ENCODE results near the gene GET4.
"Not testable (repeated sequence)": the region's sequence is repeated elsewhere in the genome, so short reads cannot be mapped to it uniquely, and the experiment has no call there.

GET4 gene

GRCh38 chr7:865921-866320, 10.4 kb upstream of the GET4 start:
- no peak overlapping the region for H3K4me3 ChIP-seq (ENCODE audit: low read length)
- no peak for DNase-seq (ENCODE audit: low read depth, low spot score)

DNA sequence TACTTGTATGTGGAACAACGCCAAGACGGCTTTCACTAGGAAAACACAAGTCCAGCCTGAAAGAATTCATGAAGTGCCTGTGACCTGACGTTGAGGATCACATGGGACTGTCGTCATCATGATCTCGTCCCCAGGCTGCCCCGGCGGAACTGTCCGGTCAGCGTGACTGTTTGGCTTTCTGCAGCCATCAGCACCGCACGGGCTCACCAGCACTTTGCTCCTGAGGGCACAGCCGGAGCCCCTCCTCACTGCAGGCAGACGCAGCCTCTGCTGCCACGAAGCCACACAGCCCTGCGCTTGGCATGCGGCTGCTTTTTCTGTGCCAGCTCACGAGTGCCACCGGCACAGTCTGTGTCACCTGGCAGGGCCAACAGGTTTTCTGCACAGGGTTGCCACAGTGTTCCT, 9.4 kb upstream of the GET4 start:
- H3K4me3 ChIP-seq (ENCODE audit: low read length), result no peak overlapping the region
- DNase-seq (ENCODE audit: low read depth, low spot score), result no peak

DNA sequence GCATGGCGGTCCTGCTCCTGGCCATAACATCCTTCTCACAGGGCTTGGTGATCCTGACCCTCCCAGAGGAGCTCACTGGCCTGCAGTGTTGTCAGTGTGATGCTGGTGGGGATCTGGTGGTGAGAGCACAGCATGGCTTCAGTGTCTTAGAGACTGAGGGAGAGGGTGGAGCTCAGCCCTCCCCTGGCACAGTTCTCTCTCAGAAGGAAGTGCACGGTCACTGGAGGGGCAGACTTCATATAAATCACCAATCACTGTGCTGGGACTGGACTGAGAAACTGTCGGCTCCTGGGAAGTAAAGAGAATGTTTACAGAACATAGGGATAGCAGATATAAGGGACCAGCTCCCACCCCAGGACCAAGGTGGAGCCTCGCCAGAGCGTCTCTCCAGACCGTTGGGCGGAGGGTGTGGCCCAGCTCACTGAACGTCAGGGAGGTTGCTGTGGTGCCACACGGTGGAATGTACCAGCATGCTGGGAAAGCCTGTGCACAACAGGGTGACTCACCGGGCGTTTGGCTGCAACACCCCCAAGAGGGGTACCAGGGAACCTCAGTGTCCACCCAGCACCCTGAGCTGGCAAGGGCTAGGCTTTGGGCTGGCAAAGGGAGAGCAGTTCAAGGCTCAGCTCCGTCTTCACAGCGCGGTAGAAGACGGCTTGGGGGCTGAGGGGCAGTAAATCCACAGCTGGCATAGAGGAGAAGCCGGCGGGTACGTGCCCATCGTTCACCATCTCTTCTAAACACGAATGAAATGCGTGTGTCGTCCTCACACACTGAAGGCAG, 8.8 kb upstream of the GET4 start:
- no peak for DNase-seq (ENCODE audit: low read depth, low spot score)
- no peak overlapping the region for H3K4me3 ChIP-seq (ENCODE audit: low read length)

DNA sequence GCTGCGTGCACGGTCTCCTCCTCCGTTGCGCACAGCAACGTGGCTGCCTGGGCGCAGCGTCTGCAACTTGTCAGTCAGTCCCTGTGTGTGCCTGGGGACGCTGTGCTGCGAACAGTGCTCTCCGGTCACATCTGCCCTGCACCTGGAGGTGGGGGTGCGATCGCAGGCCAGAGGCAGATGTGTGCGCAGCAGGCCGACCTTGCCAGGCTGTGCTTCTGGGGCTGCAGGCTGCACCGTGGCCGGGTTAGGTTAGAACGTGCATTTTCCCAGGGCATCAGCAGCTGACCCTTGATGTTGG, 8.2 kb upstream of the GET4 start:
- no peak for DNase-seq (ENCODE audit: low read depth, low spot score)

GRCh38 chr7:869348-869747, 7.0 kb upstream of the GET4 start:
- H3K4me3 ChIP-seq (ENCODE audit: low read length), result no peak overlapping the region
- no peak for DNase-seq (ENCODE audit: low read depth, low spot score)

More for the DNA sequence above, 8.2 kb upstream of the GET4 start:
- H3K4me3 ChIP-seq (ENCODE audit: low read length), result no peak overlapping the region

DNA sequence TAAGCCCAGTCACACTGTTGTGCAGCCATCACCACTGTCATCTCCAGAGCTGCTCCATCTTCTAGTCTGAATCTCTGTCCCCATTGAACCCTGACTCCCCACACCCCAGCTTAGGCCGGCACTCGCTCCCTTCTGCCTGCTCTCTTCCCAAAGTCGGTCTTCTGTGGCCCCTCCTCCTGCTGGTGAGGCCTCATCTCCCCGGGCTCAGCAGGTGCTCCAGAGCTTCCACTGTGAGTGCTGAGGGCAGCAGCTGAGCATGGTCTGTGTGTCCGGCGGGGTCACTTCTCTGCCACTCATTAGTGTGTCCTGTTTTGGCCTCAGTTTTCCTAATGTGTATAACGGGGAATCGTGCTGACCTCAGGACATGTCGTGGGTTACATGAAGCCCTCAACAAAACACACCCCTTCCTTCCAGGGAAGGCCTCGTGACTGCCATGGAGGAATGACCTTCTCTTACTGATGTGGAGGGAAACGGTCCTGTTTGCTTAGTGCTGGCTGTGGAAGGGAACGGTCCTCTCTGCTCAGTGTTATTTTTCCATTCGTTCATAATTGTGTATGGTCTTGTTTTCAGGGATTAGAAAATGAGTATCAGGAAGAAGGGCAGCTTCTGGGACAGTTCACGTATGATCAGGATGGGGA, 4.3 kb upstream of the GET4 start:
- no peak for DNase-seq (ENCODE audit: low read depth, low spot score)
- no peak overlapping the region for H3K4me3 ChIP-seq (ENCODE audit: low read length)

GRCh38 chr7:872685-873084, 3.7 kb upstream of the GET4 start:
- not testable (repeated sequence) for DNase-seq (ENCODE audit: low read depth, low spot score); H3K4me3 ChIP-seq (ENCODE audit: low read length)

DNA sequence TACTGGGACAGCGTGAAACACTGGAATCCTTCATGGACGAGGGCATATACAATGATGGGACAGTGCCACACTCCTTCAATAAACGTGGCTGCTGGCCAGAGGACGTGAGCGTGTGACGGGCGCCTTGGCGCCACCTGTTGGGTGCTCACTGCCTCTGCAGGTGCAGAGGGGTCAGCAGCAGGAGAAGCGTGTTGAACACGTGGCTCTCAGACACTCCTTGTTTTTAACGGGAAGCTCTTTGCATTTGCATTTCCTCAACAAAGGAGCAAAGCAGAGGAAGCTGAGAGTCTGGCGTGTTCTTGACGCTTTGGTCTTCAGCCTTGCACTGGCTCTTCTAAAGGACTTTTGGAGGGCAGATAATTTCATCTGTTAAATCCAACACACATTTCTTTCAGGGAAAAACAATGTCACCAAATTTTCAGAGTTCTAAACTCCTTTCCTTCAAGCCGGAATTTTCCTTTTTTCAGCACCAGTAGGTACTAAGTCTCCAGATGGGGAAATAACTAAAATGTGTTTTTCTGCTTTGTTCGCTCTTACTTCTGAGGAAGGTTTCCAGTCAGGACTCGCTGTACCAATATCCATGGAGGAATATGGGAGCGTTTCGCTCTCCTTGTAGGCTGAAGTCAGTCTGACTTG, 2.9 kb upstream of the GET4 start:
- no peak overlapping the region for H3K4me3 ChIP-seq (ENCODE audit: low read length)
- peak; percentile 75 for DNase-seq (ENCODE audit: low read depth, low spot score)

- DNase-seq (ENCODE audit: low read depth, low spot score), result no peak
- no peak overlapping the region for H3K4me3 ChIP-seq (ENCODE audit: low read length)
Observed at GRCh38 chr7:874031-874749, 2.2 kb upstream of the GET4 start.

GRCh38 chr7:875051-875450, 1.3 kb upstream of the GET4 start:
- no peak for DNase-seq (ENCODE audit: low read depth, low spot score)
- no peak overlapping the region for H3K4me3 ChIP-seq (ENCODE audit: low read length)

GRCh38 chr7:875476-876076, 778 bp upstream of the GET4 start:
- no peak for DNase-seq (ENCODE audit: low read depth, low spot score)
- peak overlapping the region; percentile 46 for H3K4me3 ChIP-seq (ENCODE audit: low read length)

GRCh38 chr7:876972-877311, 588 bp downstream of the GET4 start:
- DNase-seq (ENCODE audit: low read depth, low spot score), result no peak
- H3K4me3 ChIP-seq (ENCODE audit: low read length), result peak overlapping the region; percentile 84

DNA sequence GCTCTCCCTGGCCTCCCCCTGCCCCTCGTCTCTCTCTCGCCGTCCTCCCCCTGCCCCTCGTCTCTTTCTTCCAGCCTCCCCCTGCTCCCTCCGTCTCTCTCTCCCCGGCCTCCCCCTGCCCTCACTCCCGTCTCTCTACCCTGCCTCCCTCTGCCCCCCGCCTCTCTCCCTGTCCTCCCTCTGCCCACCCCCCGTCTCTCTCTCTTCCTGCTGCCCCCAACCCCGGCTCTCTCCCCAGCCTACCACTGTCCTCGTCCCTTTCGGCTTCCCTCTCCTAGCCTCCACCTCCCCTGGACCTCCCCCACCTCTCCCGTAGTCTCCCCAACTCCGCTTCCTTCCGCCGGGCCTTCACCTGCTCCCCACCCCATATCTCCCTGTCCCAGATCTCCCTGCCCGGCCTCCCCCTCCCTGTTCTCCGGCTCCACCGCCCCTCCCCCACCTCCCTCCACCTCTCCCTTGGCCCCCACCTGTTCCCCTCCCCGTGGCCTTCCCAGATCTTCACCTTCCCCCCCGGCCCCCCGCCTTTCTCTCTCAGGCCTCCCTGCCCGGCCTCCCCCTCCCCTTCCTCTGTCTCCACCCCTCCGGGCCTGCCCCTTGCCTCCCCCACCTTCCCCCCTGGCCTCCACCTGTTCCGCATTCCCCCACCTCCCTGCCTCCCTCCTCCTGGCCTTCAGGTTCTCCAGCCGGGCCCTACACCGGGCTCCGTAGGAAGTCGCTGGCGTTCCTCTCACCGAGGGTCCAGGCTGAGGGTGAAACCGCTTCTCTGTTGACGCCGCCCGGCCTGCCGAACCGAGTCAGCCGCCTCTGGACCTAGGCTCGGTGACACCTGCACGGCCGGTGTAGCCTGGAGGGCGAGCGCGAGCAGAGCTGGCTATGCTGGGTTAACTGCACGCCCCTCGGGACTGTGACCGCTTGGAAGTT, 1.2 kb downstream of the GET4 start:
- peak overlapping the region; percentile 84 for H3K4me3 ChIP-seq (ENCODE audit: low read length)
- no peak for DNase-seq (ENCODE audit: low read depth, low spot score)

DNA sequence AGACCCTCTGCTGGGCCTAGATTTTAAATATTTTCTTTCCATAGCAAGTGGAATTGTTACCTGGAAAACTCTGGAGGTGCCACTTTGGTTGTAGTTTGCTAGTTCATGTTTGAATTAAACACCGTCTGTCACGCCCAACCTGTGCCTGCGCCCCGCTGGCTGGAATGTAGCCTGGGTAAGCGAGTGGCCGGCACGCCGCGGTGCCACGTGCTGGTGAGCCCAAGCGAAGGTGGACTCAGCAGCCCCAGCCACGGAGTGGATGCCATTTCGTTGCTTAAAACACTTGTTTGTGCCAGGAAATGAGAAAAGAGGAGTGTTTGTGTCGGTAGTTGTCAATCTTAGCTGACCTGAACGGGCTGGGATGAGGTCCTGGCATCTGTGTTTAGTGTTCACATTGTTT, 2.7 kb downstream of the GET4 start:
- DNase-seq (ENCODE audit: low read depth, low spot score), result no peak
- no peak overlapping the region for H3K4me3 ChIP-seq (ENCODE audit: low read length)

GRCh38 chr7:879706-880105, 3.4 kb downstream of the GET4 start:
- no peak for DNase-seq (ENCODE audit: low read depth, low spot score)
- H3K4me3 ChIP-seq (ENCODE audit: low read length), result no peak overlapping the region

GRCh38 chr7:880450-880849, 4.1 kb downstream of the GET4 start:
- DNase-seq (ENCODE audit: low read depth, low spot score), result no peak
- no peak overlapping the region for H3K4me3 ChIP-seq (ENCODE audit: low read length)

DNA sequence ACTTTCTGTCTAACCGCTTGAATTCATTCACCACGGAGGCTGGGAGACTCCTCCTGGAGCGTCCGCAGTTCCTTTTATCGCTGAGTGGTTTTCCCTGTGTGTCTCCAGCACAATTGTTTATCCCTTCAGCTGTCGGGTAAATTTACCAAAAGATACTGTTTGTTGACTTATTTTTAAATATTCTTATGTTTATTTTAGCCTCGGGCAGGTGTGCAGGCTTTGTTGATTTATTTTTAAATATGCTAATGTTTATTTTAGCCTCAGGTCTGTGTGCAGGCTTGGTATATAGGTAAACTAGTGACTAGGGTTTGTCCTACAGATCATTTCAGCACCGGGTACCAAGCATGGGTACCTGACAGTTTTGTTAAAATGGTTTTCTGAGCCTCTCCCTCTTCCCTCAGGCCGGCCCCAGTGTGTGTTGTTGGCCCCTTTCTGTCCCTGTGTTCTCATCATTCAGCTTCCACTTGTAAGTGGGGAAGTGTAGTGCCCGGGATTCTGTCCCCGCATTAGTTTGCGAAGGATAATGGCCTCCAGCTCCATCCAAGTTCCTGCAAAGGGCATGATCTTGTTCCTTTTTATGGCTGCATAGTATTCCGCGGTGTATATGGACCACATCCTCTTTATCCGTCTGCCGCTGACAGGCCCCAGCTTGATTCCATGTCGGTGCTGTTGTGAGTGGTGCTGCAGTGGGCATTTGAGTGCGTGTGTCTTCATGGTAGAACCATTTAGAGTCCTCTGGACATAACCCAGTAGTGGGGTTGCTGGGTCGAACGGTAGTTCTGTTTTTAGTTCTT, 5.3 kb downstream of the GET4 start:
- no peak overlapping the region for H3K4me3 ChIP-seq (ENCODE audit: low read length)
- DNase-seq (ENCODE audit: low read depth, low spot score), result no peak

Data from Jurkat, Clone E6-1 (cell line).